Uterus (tissue), 2 donors: ENCODE measurements around the gene RIPOR3.

Experiments used
- CTCF ChIP-seq, 4 experiments: fragments of 200-600 bp in 2 of 4; fragments of 450-650 bp in 2 of 4; sonication (generic) in 2 of 4; IDR thresholded peaks; one replicate each; pipeline ENCODE4 v1.5.1; 2016 to 2019; ENCODE audit warnings: antibody characterized with exemption in 4 of 4, mild to moderate bottlenecking in 2 of 4, moderate library complexity in 1 of 4
- POLR2A ChIP-seq, 2 donors: fragments of 450-650 bp; IDR thresholded peaks; one replicate each; pipeline ENCODE4 v1.6.1; 2016; ENCODE audit warnings: antibody characterized with exemption in 2 of 2, mild to moderate bottlenecking in 1 of 2, moderate library complexity in 1 of 2

DNA sequence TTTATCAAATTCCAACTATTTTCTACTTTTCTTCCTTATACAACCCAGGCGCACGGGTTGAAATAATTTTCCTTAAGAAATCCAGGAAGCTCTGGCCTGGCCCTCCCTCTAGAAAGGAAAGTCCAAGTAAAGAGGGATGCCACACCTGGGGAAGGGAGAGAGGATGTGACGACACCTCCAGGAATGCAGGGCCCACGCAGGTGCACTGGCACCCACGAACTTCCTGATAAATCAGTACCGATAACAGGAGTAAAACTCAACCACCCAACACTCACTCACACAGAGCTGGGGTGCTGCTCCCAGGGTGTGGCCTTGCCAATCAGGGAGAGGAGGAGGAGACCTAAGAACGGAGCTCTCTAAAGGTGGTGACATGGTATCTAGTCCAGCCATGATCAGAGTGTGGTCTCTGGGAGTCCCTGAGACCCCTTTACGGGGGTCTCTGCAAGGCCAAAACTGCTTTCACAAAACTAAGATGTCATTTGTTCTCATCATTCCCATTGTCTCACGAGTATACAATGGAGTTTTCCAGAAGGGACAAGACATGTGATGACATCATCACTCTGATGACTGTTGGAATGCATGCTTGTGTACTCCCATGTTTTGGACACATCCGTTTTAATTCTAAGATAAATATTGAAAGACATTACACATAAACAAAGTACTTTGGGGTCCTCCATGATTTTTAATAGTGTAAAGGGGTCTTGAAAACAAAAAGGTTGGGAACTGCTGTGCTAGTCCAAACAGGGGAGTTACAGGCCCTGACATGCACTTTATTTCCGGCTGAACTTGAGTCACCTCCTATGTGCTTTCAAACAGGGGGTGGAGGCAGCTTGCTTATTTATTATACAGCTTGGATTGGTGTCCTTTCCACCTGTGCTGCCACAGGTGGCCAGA, 37.9 kb upstream of the RIPOR3 start:
- TF ChIP-seq CTCF (IDR thresholded peaks at IDR 0.05) (no peak), POLR2A (IDR thresholded peaks at IDR 0.05) (no peak)
